Measurements from ENCODE around the gene GBF1.

GRCh38 chr10:102381983-102382382 is 136.7 kb downstream of the GBF1 start:
- no peak for TF ChIP-seq EZH2phosphoT487 (IDR thresholded peaks at IDR 0.05; ENCODE audit: low read depth)
- TF ChIP-seq CTCF (IDR thresholded peaks at IDR 0.05; ENCODE audit: low read depth, low read length): no peak
